GM23248 (cell line): ENCODE measurements around the gene TBX2.

ENCODE experiments used
- EZH2 ChIP-seq: fragments of 200-600 bp; sonication (generic); IDR thresholded peaks from 2 replicates; pipeline ENCODE4 v1.6.1; 2018; ENCODE audit warnings: antibody characterized with exemption, mild to moderate bottlenecking; ENCODE audit not compliant: insufficient read depth, poor library complexity, severe bottlenecking
- EZH2phosphoT487 ChIP-seq: fragments of 200-600 bp; sonication (generic); IDR thresholded peaks from 2 replicates; pipeline ENCODE4 v1.6.1; 2018; ENCODE audit warnings: antibody characterized with exemption, moderate library complexity, mild to moderate bottlenecking, low read depth; ENCODE audit not compliant: insufficient read depth

DNA sequence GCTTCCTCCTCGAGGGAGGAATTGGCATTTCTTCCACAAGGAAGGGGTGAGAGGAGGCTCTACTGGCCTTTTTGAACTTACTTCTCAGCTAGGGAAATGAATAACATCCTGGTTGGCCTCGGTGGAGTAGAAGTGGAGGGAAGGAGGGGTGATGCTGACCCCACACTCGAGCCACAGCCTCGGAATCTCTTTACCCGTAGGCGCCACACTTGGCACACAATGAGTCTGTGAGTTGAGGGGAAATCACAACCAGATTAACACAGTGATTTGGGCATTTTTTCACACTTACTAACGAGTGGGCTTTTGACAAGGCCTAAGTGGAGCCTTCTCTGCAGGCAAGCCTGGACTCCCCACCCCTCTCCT is 47.3 kb upstream of the TBX2 start:
- TF ChIP-seq EZH2 = no peak
- TF ChIP-seq EZH2phosphoT487 = no peak
